SU-DHL-6 (cell line): ENCODE data around the gene TLE1.

ENCODE experiments used
- H2AFZ ChIP-seq: fragments of 200-600 bp; sonication (generic); 2 replicates; pipeline ENCODE4 v1.6.1; 2014; ENCODE audit warnings: low read depth, mild to moderate bottlenecking, moderate library complexity, mixed read lengths, antibody characterized with exemption, low read length; ENCODE audit not compliant: severe bottlenecking
- H3F3A ChIP-seq: fragments of 200-600 bp; shearing (Covaris generic); 2 replicates; pipeline ENCODE4 v1.6.0; 2016; ENCODE audit warnings: antibody characterized with exemption, mild to moderate bottlenecking; ENCODE audit not compliant: insufficient read depth
- H3K27ac ChIP-seq: fragments of 200-600 bp; sonication (generic); 2 replicates; pipeline ENCODE4 v1.5.1; 2016; ENCODE audit warnings: low read depth, mild to moderate bottlenecking, low read length, moderate library complexity, mixed read lengths
- H3K27me3 ChIP-seq: fragments of 200-600 bp; sonication (generic), shearing (Covaris generic); 2 replicates; pipeline ENCODE4 v1.6.0; 2014; ENCODE audit warnings: mild to moderate bottlenecking, low read length
- H3K36me3 ChIP-seq: fragments of 200-600 bp; sonication (generic); 2 replicates; pipeline ENCODE4 v1.6.1; 2014; ENCODE audit warnings: mild to moderate bottlenecking, low read length, mixed read lengths
- H3K4me2 ChIP-seq: fragments of 300-600, 200-600 bp; shearing (Covaris generic), sonication (generic); 2 replicates; pipeline ENCODE4 v1.6.0; 2014; ENCODE audit warnings: low read length, low read depth, mild to moderate bottlenecking; ENCODE audit not compliant: poor library complexity, severe bottlenecking
- H3K4me3 ChIP-seq: fragments of 200-600 bp; sonication (generic); 2 replicates; pipeline ENCODE4 v1.5.1; 2014; ENCODE audit warnings: antibody characterized with exemption, low read length, mild to moderate bottlenecking, mixed read lengths; ENCODE audit not compliant: insufficient read depth, poor library complexity, severe bottlenecking
- H3K79me2 ChIP-seq: fragments of 200-600 bp; sonication (generic); 2 replicates; pipeline ENCODE4 v1.6.1; 2014; ENCODE audit warnings: mild to moderate bottlenecking, low read length, moderate library complexity; ENCODE audit not compliant: insufficient read depth
- H3K9ac ChIP-seq: fragments of 200-600 bp; sonication (generic); 2 replicates; pipeline ENCODE4 v1.7.0; 2014; ENCODE audit warnings: mild to moderate bottlenecking, low read length
- H3K9me2 ChIP-seq: fragments of 200-600 bp; sonication (generic); replicated peaks from 2 replicates; pipeline ENCODE4 v1.6.1; 2014; ENCODE audit warnings: low read length; ENCODE audit not compliant: insufficient read depth
- H3K9me3 ChIP-seq: fragments of 200-600 bp; sonication (generic); 2 replicates; pipeline ENCODE4 v1.6.1; 2014; ENCODE audit warnings: low read length, mixed read lengths; ENCODE audit not compliant: insufficient read depth
- H4K20me1 ChIP-seq: fragments of 200-600 bp; sonication (generic); 2 replicates; pipeline ENCODE4 v1.6.1; 2014; ENCODE audit warnings: low read depth, mild to moderate bottlenecking, antibody characterized with exemption, low read length, moderate library complexity, mixed read lengths
- CTCF ChIP-seq: fragments of 200-600 bp; sonication (generic); IDR thresholded peaks from one replicate; pipeline ENCODE4 v1.5.1; 2017; ENCODE audit warnings: antibody characterized with exemption, mild to moderate bottlenecking, low read length, moderate library complexity; ENCODE audit not compliant: insufficient read depth, poor library complexity, severe bottlenecking
- EZH2phosphoT487 ChIP-seq: fragments of 200-600 bp; sonication (generic), shearing (Covaris generic); conservative IDR thresholded peaks from 2 replicates; pipeline ENCODE4 v1.6.1; 2018; ENCODE audit warnings: mild to moderate bottlenecking, antibody characterized with exemption, low read length, moderate library complexity, mixed read lengths

The TLE1 gene

GRCh38 chr9:81591791-81592190 is 97.6 kb downstream of the TLE1 start:
- no peaks in the 10 kb centered on the region for H4K20me1 ChIP-seq
- H3K9me3 ChIP-seq: no peaks in the 10 kb centered on the region
- no peaks in the 10 kb centered on the region for H3K27me3 ChIP-seq
- no peaks in the 10 kb centered on the region for H3K36me3 ChIP-seq
- H3F3A ChIP-seq: no peaks in the 10 kb centered on the region
- H3K4me2 ChIP-seq: no peak overlapping the region
- no peak overlapping the region for H3K9ac ChIP-seq
- H3K27ac ChIP-seq: no peak overlapping the region
- H3K9me2 ChIP-seq: no peaks in the 10 kb centered on the region
- H3K79me2 ChIP-seq: no peaks in the 10 kb centered on the region
- H3K4me3 ChIP-seq: no peak overlapping the region
- TF ChIP-seq CTCF (no peak), EZH2phosphoT487 (no peak)
- no peak overlapping the region for H2AFZ ChIP-seq

- Histone ChIP-seq H4K20me1 (no peaks in the 10 kb centered on the region), H3K9me2 (no peaks in the 10 kb centered on the region), H3K9ac (no peak overlapping the region), H3K27me3 (no peaks in the 10 kb centered on the region), H3K9me3 (no peaks in the 10 kb centered on the region), H3K27ac (no peak overlapping the region), H3K36me3 (no peaks in the 10 kb centered on the region), H3K79me2 (no peaks in the 10 kb centered on the region), H2AFZ (no peak overlapping the region), H3F3A (no peaks in the 10 kb centered on the region), H3K4me2 (no peak overlapping the region), H3K4me3 (no peak overlapping the region)
- no peak for TF ChIP-seq CTCF
- no peak for TF ChIP-seq EZH2phosphoT487
These were observed 98.7 kb downstream of the TLE1 start for GRCh38 chr9:81590688-81591087.

GRCh38 chr9:81589819-81590218 is 99.5 kb downstream of the TLE1 start:
- Histone ChIP-seq H3K9ac (no peak overlapping the region), H3K36me3 (no peaks in the 10 kb centered on the region), H4K20me1 (no peaks in the 10 kb centered on the region), H3K27ac (no peak overlapping the region), H2AFZ (no peak overlapping the region), H3F3A (no peaks in the 10 kb centered on the region), H3K4me3 (no peak overlapping the region), H3K79me2 (no peaks in the 10 kb centered on the region), H3K9me2 (no peaks in the 10 kb centered on the region), H3K4me2 (no peak overlapping the region), H3K27me3 (no peaks in the 10 kb centered on the region), H3K9me3 (no peaks in the 10 kb centered on the region)
- TF ChIP-seq CTCF: no peak
- TF ChIP-seq EZH2phosphoT487: no peak

- Histone ChIP-seq H3K9me3 (no peaks in the 10 kb centered on the region), H3F3A (no peaks in the 10 kb centered on the region), H3K9ac (no peak overlapping the region), H3K79me2 (no peaks in the 10 kb centered on the region), H4K20me1 (no peaks in the 10 kb centered on the region), H3K27me3 (no peaks in the 10 kb centered on the region), H3K27ac (no peak overlapping the region), H2AFZ (no peak overlapping the region), H3K36me3 (no peaks in the 10 kb centered on the region), H3K4me3 (no peak overlapping the region), H3K9me2 (no peaks in the 10 kb centered on the region), H3K4me2 (no peak overlapping the region)
- no peak for TF ChIP-seq CTCF
- no peak for TF ChIP-seq EZH2phosphoT487
These were observed 100.0 kb downstream of the TLE1 start for GRCh38 chr9:81589392-81589791.
